Astrocyte (in vitro differentiated cells and primary cell): ENCODE results near the gene RHOJ.

Experiments used
- EZH2 ChIP-seq: IDR thresholded peaks from 2 replicates; pipeline ENCODE4 v1.6.1; 2012; ENCODE audit warnings: mild to moderate bottlenecking, low read length, inconsistent platforms; ENCODE audit not compliant: insufficient read depth
- TF ChIP-seq, protein P1 (sequence below): IDR thresholded peaks from 2 replicates; pipeline ENCODE4 v1.5.1; 2011; ENCODE audit warnings: low read depth, mild to moderate bottlenecking, inconsistent platforms, low read length, moderate library complexity; ENCODE audit not compliant: insufficient read depth

- TF ChIP-seq, protein P1, sequence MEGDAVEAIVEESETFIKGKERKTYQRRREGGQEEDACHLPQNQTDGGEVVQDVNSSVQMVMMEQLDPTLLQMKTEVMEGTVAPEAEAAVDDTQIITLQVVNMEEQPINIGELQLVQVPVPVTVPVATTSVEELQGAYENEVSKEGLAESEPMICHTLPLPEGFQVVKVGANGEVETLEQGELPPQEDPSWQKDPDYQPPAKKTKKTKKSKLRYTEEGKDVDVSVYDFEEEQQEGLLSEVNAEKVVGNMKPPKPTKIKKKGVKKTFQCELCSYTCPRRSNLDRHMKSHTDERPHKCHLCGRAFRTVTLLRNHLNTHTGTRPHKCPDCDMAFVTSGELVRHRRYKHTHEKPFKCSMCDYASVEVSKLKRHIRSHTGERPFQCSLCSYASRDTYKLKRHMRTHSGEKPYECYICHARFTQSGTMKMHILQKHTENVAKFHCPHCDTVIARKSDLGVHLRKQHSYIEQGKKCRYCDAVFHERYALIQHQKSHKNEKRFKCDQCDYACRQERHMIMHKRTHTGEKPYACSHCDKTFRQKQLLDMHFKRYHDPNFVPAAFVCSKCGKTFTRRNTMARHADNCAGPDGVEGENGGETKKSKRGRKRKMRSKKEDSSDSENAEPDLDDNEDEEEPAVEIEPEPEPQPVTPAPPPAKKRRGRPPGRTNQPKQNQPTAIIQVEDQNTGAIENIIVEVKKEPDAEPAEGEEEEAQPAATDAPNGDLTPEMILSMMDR = no peak
- no peak for TF ChIP-seq EZH2
Measured at GRCh38 chr14:63282997-63283883, 79.0 kb downstream of the RHOJ start.
